NCI-H446 (cell line): ENCODE measurements around the gene MIDN.

Experiments used
- DNase-seq, 2 experiments: peaks; one replicate each; lab custom pipeline; 2025; lab: John Stamatoyannopoulos, UW

MIDN gene

DNA sequence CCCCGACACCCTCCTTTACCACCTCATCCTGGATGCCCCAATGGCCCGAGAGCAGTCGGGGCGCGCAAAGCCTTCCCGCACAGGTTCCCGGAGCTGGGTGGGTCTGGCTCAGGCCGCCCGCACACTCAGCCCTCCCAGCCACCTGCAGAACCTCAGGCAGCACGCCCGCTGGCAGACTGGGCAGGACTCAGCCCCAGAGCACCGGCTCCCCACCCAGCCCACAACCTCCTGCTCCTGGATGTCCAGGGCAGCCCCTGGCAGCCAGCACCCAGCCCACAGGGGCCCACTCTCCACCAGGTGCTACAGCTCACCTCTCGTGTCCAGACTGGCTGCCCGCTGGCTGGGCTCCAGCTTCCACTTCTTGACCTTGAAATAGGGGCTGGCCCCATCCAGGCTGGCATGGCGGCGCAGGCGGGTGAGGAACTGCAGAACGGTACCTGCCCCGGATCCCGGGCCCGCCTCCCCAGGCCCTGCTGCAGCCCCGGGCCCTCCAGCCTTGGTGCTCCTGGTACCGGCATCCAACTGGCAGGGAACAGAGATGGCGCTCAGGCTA lies 15.2 kb upstream of the MIDN start:
- no peak for DNase-seq

- DNase-seq = no peak
These were observed 14.1 kb upstream of the MIDN start for GRCh38 chr19:1234051-1234954.

DNA sequence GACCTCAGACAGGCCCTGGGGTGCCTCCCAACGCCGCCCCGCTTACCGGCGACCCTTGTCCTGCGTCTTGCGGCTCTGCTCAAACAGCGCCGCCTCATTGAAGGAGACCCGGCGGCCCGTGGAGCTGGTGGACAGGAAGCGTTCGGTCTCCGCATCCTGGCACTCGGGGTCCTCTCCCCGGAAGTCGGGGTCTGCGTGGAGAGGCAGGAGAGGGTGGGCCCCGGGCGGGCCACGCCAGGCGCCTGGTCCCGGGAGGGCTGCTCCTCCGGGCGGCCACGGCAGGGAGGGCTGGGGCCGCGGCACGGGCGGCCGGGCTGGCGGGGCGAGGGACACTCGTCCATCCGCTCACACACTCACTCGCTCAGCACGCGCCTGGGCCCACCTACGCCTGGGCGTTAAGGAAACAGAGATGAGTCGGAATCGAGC lies 13.4 kb upstream of the MIDN start:
- DNase-seq = no peak

- DNase-seq = no peak
These were observed 12.5 kb upstream of the MIDN start for GRCh38 chr19:1235625-1236538.

DNA sequence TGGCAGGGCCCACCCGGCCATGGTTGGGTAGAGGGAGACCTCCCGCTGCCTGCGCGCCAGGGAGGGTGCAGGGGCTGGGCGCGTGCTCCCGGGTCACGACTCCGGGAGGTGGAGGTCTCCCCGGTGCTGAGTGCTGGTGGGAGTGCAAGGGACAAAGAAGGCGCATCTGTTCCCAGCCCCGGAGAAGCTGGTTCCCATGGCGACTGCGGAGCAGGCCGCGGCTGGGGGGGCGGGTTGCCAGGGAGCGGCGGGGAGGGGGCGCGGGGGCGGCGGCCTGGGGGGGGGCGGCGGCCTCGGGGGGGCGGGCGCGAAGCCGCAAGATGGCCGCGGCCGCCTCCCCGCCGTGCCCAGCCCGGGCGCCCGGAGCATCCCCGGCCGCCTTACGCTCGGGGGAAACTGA lies 11.8 kb upstream of the MIDN start:
- DNase-seq = peak in 1 of 2 experiments; percentile 42

DNA sequence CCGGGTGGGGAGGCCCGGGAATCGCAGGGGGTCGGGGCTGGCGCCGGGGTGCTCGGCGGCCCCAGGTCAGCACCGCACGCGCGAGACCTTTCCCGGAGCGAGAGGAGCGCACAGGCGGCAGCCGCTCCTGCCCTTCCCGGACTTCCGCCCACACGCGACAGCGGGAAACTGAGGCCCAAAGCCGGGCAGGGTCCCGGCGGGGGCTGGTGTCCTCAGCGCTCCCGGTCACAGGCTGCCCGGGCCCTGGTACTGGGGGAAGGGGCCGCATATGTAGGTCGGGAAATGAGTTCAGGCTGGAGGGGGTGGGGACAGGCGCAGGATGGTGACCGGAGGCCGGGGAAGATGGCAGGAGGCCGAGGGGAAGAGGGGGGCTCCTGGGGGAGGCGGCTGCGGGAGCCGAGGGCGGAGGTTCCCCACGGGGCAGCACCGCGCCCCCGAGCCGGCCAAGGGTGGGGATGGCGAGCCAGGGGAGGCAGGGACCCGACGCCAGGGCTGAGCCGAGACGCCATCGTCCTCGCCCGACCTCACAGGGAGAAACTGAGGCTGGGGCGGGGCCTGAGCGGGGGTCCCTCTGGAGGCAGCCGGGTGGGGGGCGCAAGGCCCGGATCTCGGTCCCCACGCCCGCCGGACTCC lies 11.2 kb upstream of the MIDN start:
- DNase-seq = no peak

DNA sequence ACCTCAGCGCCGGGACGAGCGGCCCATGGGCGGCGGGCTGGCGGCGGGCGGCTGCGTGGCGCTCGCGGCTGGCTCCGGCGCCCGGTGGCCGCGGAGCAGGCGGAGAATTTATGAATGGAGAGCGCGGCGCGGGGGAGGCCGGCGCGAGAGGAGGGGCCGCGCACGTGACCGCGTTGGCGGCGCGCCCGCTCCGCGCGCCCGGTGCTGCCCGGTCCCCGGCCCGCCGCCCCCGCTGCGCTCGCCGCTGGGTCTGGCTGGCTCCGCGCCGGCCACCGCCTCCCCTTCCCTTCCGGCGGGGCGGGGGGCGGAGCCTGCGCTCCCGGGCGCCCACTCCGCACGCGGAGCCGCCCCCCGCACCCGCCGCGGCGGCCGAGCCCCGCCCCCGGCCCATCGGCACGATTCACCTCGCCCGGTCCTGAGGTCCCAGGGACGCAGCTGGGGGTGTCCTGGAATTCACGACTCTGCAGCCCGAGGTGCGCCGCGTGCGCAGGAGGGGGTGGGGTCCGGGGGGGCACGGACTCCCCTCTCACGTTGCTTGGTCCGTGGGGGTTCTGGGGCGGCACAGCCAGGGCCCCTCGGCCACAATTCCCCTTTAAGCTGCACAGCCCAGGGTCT lies 10.5 kb upstream of the MIDN start, which contains the start of gene CBARP:
Gene CBARP (minus strand): TSS at position 252 of the 615 bp plus-strand sequence. CDS start 1,905 bp downstream, outside the sequence.
- DNase-seq = peak in 1 of 2 experiments; percentile 73

DNA sequence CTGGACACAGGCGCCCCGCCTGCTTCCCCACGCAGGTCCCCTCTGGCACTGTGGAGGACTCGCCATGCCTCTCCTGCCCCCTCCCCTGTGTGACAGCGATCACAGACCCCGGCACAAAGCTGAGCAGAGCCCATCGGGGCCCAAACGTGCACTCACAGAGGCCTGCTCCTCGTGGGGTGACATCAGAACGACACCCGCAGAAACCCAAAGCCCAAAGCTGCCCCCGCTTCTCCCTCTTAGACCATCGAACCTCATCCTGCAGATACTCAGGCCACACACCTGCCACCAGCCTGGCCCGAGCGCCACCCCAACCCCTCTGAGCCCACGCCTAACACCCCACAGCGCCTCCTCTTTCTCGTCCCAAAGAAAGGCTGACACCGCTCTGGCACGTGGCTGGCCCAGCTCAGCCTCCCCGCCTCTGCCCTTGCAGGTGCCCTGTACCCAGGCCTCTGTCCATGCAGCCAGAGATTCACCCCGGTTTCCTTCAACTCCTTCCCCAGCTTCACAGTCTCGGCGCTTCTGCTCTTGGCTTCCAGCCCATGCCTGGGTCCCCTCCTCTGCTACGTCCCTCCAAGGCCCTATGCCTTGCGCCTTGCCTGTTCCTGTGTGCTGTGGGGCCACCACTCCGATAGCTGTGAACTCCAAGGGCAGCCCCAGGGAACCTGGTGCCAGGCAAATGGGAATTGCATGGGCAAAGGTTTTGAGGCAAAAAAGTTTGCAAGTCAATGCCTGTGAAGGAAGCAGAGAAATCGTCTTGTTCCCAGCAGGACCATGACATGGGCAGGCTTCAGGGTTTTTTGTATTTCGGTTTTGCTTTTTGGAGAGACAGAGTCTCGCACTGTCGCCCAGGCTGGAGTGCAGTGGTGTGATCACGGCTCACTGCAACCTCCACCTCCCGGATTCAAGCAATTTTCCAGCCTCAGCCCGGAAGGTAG lies 9.7 kb upstream of the MIDN start:
- no peak for DNase-seq

- DNase-seq = no peak
These were observed 9.0 kb upstream of the MIDN start for GRCh38 chr19:1239420-1239795.

- peak; percentile 71 to 97 for DNase-seq
These were observed 8.3 kb upstream of the MIDN start for GRCh38 chr19:1239796-1240737.

GRCh38 chr19:1240925-1241324 lies 7.5 kb upstream of the MIDN start:
- DNase-seq = no peak

DNA sequence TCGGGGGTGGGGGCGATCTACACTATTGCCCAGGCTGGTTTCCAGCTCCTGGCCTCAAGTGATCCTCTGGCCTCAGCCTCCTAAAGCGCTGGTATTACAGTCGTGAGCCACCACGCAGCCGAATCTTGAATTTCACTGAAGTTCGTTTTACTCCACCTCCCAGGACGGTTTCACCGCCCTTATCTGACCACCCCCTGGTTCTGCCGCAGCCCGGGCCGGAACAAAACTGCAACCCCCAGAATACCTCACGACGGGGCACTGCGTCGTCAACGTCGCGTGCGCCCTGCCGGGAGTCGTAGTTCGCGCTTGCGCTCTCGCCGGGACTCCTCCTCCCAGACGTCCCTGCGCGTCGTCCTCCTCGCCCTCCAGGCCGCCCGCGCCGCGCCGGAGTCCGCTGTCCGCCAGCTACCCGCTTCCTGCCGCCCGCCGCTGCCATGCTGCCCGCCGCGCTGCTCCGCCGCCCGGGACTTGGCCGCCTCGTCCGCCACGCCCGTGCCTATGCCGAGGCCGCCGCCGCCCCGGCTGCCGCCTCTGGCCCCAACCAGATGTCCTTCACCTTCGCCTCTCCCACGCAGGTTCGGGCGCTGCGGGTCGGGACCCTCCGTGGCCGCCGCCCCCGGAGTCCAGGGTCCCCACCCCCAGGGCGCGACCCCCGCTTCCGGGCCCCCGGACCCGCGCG lies 6.8 kb upstream of the MIDN start, which contains the start of gene ATP5F1D:
Gene ATP5F1D (plus strand): TSS at position 335 of the 679 bp plus-strand sequence. CDS start 100 bp downstream, at position 435.
- peak; percentile 82 to 97 for DNase-seq

DNA sequence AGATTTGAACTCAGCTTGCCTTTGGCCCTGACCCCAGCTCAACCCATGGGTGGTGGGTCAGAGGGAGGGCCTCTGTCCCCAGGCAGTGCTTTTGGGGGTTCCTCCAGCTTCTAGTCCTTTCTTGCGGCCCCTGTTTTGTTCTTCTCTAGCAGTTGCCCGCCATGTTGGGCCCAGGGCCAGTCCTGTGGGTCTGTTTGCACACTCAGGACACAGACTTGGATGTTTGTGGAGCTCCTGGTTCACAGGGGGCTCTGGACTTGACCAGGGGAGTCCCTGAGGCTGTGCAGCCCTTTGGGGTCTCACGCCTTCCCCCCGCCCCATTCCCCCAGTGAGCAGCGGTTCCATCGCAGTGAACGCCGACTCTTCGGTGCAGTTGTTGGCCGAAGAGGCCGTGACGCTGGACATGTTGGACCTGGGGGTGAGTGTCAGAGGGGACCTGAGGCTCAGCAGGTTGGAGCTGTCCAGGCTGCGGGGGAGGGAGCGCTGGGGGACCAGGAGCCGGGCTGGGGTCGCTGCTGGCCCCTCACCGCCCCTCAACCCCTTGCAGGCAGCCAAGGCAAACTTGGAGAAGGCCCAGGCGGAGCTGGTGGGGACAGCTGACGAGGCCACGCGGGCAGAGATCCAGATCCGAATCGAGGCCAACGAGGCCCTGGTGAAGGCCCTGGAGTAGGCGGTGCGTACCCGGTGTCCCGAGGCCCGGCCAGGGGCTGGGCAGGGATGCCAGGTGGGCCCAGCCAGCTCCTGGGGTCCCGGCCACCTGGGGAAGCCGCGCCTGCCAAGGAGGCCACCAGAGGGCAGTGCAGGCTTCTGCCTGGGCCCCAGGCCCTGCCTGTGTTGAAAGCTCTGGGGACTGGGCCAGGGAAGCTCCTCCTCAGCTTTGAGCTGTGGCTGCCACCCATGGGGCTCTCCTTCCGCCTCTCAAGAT lies 4.4 kb upstream of the MIDN start:
- peak; percentile 62 to 90 for DNase-seq

GRCh38 chr19:1244693-1245451 lies 3.5 kb upstream of the MIDN start:
- peak in 1 of 2 experiments; percentile 88 for DNase-seq

DNA sequence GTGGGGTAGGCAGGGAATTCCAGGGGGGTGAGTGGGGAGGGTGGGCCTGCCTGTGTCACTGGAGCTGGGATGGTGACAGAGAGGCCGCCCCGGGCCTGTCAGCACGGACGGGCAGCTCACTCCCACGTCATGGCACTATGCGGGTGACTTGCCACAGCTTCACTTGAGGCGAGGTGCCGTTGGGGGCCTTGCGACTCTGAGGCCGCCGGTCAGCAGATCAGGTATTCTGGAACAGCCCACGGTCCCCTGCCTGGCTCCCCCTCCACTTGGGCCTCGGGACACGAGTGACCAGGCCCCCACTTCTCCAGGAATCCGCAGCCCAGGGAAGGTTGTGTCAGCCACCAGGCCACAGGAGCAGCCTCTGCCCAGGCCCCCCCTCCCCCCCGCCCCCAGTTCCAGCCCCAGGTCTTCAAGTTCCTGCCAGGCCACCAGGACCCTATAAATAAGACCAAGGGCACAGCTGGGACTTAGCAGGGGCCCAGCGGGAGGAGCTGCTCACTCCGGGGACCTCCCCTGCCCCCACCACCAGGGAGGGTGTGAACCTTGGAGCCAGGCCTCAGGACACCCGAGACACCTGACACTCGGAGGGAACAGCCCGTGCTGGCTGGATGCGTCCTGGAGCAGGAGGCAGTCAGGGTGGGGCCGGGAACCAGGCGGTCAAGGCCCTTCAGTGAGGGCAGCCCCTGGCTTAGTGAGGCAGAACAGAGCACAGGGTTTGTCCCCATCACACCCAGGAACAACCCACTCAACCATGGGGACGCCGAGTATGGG lies 2.7 kb upstream of the MIDN start:
- DNase-seq = no peak
